C4-2B (cell line): ENCODE data around the gene AFAP1L2.

ENCODE experiments used
- H3K27ac ChIP-seq: fragments of 450-650 bp; 2 replicates; pipeline ENCODE4 v1.5.1; 2017
- ZFX ChIP-seq: fragments of 450-650 bp; IDR thresholded peaks from 2 replicates; pipeline ENCODE4 v1.6.1; 2017
- TF ChIP-seq, protein P1 (sequence below): fragments of 450-650 bp; conservative IDR thresholded peaks from 2 replicates; pipeline ENCODE4 v1.5.1; 2017; ENCODE audit warnings: mild to moderate bottlenecking

Gene AFAP1L2

GRCh38 chr10:114404171-114405010, at the start of gene AFAP1L2:
Gene AFAP1L2 (minus strand): TSS chr10:114404502. CDS start chr10:114404455, 47 bp downstream.
- TF ChIP-seq ZFX, result no peak
- TF ChIP-seq, protein P1, sequence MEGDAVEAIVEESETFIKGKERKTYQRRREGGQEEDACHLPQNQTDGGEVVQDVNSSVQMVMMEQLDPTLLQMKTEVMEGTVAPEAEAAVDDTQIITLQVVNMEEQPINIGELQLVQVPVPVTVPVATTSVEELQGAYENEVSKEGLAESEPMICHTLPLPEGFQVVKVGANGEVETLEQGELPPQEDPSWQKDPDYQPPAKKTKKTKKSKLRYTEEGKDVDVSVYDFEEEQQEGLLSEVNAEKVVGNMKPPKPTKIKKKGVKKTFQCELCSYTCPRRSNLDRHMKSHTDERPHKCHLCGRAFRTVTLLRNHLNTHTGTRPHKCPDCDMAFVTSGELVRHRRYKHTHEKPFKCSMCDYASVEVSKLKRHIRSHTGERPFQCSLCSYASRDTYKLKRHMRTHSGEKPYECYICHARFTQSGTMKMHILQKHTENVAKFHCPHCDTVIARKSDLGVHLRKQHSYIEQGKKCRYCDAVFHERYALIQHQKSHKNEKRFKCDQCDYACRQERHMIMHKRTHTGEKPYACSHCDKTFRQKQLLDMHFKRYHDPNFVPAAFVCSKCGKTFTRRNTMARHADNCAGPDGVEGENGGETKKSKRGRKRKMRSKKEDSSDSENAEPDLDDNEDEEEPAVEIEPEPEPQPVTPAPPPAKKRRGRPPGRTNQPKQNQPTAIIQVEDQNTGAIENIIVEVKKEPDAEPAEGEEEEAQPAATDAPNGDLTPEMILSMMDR, result no peak
- no peak within 1 kb of the TSS for H3K27ac ChIP-seq

- TF ChIP-seq, protein P1, result no peak
- no peak for TF ChIP-seq ZFX
- H3K27ac ChIP-seq, result no peak overlapping the region
These were observed 49.3 kb upstream of the AFAP1L2 start for GRCh38 chr10:114453576-114453975.

GRCh38 chr10:114448897-114449296, 44.6 kb upstream of the AFAP1L2 start:
- no peak overlapping the region for H3K27ac ChIP-seq

GRCh38 chr10:114445332-114445731, 41.0 kb upstream of the AFAP1L2 start:
- TF ChIP-seq ZFX, result no peak
- TF ChIP-seq, protein P1, result no peak
- no peak overlapping the region for H3K27ac ChIP-seq

More at GRCh38 chr10:114448897-114449296, 44.6 kb upstream of the AFAP1L2 start:
- TF ChIP-seq, protein P1, result no peak
- no peak for TF ChIP-seq ZFX

DNA sequence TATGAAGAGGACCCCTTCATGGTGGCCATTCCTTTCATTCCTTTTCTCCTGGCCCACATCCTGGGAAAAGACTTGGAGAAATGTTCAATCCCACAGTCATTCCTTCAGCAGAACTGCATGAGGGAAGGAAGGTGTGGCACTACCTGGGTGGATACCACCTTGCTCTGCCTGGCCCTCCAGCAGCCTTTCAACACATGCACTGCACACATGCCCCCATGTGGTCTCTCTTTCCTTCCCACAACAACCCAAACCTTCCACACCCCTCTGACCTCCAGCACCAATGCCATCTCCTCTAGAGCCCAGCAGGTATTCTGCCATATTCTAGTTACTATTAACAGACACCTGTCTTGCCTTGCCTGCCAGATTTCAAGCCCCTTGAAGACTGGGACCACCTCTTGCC, 40.5 kb upstream of the AFAP1L2 start:
- H3K27ac ChIP-seq, result no peak overlapping the region
- no peak for TF ChIP-seq ZFX
- TF ChIP-seq, protein P1, result no peak

GRCh38 chr10:114442091-114442630, 37.9 kb upstream of the AFAP1L2 start:
- TF ChIP-seq, protein P1, result no peak
- TF ChIP-seq ZFX, result no peak
- H3K27ac ChIP-seq, result no peak overlapping the region

DNA sequence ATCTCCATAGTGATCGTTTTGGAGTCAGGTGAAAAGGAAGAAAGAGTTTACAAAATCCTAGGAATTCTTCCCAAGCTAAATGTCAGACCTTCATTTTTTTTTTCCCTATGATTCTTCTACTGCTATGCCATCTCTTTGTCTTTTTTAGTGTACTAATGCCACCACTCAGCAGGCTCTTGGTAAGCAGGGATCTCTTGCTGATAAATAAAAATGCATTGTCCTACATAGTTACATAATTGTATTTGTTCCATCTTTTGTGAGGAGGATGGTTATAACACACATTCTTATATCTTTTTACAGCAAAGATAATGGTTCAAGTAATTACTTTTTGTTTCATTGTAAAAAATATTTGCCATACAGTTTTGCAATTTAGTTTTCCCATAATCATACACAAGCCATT, 36.8 kb upstream of the AFAP1L2 start:
- no peak overlapping the region for H3K27ac ChIP-seq
- TF ChIP-seq ZFX, result no peak
- TF ChIP-seq, protein P1, result no peak
